SK-N-MC (cell line): Measurements from ENCODE around the gene CMSS1.

ENCODE experiments used
- EZH2 ChIP-seq: fragments of 200-600 bp; sonication (generic); IDR thresholded peaks from one replicate; pipeline ENCODE4 v1.6.1; 2017; ENCODE audit warnings: antibody characterized with exemption
- POLR2AphosphoS5 ChIP-seq: IDR thresholded peaks from 2 replicates; pipeline ENCODE4 v1.6.1; 2012; ENCODE audit warnings: mild to moderate bottlenecking, low read depth, low read length, borderline replicate concordance

DNA sequence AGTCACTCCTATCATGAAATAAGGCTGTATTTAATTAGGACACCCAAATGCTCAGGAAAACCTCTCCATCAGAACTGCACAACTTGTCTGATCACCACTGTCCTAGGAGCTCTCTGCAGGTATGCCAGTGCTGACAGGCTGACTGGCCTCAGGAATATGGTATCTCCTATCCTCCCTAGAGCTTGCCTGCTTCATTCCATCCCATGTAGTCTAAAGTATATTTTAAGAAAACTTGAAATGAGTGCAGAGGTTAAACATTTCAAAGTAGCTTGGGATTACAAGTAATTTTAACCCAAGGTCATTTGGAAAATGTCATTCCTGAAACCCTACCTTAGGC, 273.0 kb downstream of the CMSS1 start:
- TF ChIP-seq EZH2 (no peak), POLR2AphosphoS5 (no peak)
